Central memory CD8-positive, alpha-beta T cell (primary cell): Measurements from ENCODE around the gene CD276.

ENCODE experiments used
- ATAC-seq: fragments of 150-1000 bp; cut with Tn5 transposase; replicated peaks from 2 replicates; pipeline ENCODE4 v1.10.0; 2022; ENCODE audit warnings: mild to moderate bottlenecking, moderate FRiP score, moderate number of reproducible peaks; ENCODE audit not compliant: poor library complexity, severe bottlenecking; ENCODE audit errors: extremely low read depth
- DNase-seq, 2 donors: peaks; one replicate each; pipeline ENCODE4 v3.0.0; 2021; ENCODE audit warnings: low spot score in 2 of 2
- H3K27ac Mint-ChIP-seq: one replicate; pipeline ENCODE4 v1.8.0; 2022; ENCODE audit warnings: low read depth, mild to moderate bottlenecking, moderate library complexity, mixed read lengths
- H3K27me3 Mint-ChIP-seq: one replicate; pipeline ENCODE4 v1.8.0; 2022; ENCODE audit warnings: mixed read lengths
- H3K36me3 Mint-ChIP-seq: one replicate; pipeline ENCODE4 v1.8.0; 2022; ENCODE audit warnings: mild to moderate bottlenecking, moderate library complexity, mixed read lengths; ENCODE audit not compliant: insufficient read depth
- H3K4me1 Mint-ChIP-seq: one replicate; pipeline ENCODE4 v1.8.0; 2022; ENCODE audit warnings: mixed read lengths
- H3K4me3 Mint-ChIP-seq: one replicate; pipeline ENCODE4 v1.8.0; 2022; ENCODE audit warnings: mild to moderate bottlenecking, moderate library complexity, mixed read lengths
- H3K9me3 Mint-ChIP-seq: one replicate; pipeline ENCODE4 v1.8.0; 2022; ENCODE audit warnings: mixed read lengths

The CD276 gene

DNA sequence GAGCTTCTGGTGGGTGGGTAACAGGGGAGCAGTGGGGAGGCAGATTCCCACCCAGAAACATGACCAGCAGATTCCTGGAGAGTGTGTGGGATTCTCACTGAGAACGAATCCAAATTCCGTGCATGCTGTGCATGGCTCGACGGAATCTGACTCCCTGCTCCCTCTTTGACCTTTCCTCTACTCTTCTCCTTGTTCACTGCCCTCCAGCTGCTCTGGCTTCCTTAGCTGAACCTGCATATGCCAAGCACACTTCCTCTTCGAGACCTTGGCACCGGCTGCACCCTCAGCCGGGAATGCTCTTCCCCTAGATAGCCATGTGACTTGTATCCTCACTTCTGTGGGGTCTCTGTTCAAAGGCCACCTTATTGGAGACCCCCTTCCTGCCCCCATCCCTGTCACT, 62.7 kb downstream of the CD276 start:
- no peak overlapping the region for H3K27ac Mint-ChIP-seq
- no peaks in the 10 kb centered on the region for H3K9me3 Mint-ChIP-seq
- peaks cover 78% of the 10 kb centered on the region for H3K27me3 Mint-ChIP-seq
- H3K4me1 Mint-ChIP-seq, result no peaks in the 10 kb centered on the region
- no peak overlapping the region for H3K4me3 Mint-ChIP-seq
- peaks cover 2% of the 10 kb centered on the region for H3K36me3 Mint-ChIP-seq
- ATAC-seq, result no peak
- DNase-seq, result no peak

DNA sequence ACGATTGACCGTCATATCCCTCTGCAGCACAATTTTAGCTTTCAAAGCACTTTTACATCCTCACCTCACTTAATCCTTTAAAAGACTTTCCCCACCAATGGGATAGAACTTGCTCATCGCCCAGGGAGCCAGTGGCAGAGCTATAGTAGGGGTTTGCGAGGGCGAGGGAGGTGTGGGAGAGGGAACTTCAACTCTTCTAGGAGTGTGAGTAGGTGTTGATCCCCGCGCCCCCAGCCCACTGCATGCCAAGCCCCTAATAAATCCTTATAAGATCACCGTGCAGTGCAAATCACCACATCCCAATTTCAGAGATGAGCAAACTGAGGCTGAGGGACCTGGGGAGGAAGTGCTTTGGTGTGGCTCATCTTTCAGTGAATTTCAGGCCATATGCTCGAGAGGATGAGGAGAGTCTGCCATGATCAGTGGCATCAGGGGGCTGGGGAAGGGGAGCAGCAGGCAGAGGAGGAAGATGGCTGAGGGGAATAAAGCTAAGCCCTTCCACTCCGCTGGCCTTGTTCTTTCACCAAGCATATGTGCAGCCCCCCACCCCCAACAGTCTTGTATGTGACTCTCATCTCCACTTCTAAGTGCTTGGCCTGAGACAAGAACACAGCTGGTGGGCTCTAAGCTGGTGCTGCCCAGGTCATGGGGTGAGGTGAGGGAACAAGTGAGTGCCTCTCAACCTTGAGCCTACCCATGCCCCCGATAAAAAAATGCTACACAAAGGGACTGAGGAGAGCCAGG, 63.8 kb downstream of the CD276 start:
- no peak for ATAC-seq
- Mint-ChIP-seq H3K27me3 (peaks cover 70% of the 10 kb centered on the region), H3K27ac (no peak overlapping the region), H3K9me3 (no peaks in the 10 kb centered on the region), H3K4me3 (no peak overlapping the region), H3K36me3 (peaks cover 2% of the 10 kb centered on the region), H3K4me1 (no peaks in the 10 kb centered on the region)
- DNase-seq, result no peak

DNA sequence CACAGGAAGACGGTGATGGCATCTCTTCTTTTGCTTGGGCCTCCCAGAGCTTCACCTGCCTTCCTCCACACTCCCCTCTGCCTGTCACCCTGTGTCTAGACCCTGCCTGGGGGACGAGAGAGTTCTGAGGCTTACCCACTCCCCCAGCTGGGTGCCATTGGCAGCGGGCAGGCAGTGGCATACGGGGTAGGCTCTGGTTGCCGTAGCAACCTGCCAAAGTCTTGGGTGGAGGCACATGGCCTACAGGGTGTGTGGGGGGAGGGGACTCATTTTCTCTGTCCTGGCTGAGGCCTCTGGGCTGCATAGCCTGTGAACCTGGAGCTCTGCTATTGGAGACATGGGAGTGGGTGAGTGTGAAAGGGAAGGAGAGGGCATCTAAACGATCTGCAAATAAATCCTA, 64.5 kb downstream of the CD276 start:
- no peaks in the 10 kb centered on the region for H3K9me3 Mint-ChIP-seq
- H3K4me3 Mint-ChIP-seq, result no peak overlapping the region
- H3K27me3 Mint-ChIP-seq, result peaks cover 75% of the 10 kb centered on the region
- no peak for DNase-seq
- peaks cover 2% of the 10 kb centered on the region for H3K36me3 Mint-ChIP-seq
- no peak overlapping the region for H3K27ac Mint-ChIP-seq
- ATAC-seq, result no peak
- peaks cover 3% of the 10 kb centered on the region for H3K4me1 Mint-ChIP-seq

DNA sequence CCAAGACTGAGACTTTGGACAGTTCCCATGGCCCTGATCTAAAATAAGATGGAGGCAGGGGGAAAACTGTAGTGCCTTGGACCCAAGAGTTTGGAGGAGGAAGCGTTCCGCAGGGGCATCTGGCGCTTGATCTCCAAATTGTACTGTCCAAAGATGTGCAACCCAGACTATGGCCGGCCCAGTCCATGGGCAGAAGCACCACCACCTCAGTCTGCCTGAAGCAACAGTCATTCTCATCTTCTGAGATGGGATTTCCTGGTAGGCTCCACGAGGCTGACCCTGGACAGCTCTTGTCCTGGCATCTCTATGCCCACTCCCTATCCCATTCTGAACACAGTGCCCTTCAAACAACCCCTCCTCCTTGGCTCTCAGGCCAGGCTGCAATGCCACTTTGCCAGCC, 65.3 kb downstream of the CD276 start:
- Mint-ChIP-seq H3K27ac (no peak overlapping the region), H3K4me3 (no peak overlapping the region), H3K27me3 (peaks cover 83% of the 10 kb centered on the region), H3K9me3 (no peaks in the 10 kb centered on the region), H3K36me3 (peaks cover 2% of the 10 kb centered on the region), H3K4me1 (peaks cover 4% of the 10 kb centered on the region)
- DNase-seq (no peak), ATAC-seq (no peak)

DNA sequence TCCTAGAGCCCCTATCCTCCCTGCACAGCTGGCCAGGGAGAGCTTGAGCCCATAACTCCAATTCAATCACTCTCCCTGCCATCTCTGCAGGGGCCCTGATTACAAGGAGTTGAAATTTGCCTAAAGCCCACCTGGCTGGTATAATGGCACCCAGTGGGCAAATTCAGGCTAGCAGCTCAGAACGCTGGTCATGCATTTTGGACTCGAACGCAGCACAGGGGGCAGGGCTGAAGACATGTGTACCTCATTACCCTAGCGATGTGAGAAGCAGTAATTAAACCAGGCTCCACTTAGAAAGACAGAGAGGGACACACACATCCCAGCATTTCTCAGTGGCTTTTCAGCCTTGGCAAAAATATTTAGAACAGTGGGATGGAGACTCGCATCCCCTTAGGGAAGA, 65.8 kb downstream of the CD276 start:
- DNase-seq (no peak), ATAC-seq (no peak)
- Mint-ChIP-seq H3K4me1 (peaks cover 4% of the 10 kb centered on the region), H3K4me3 (no peak overlapping the region), H3K9me3 (no peaks in the 10 kb centered on the region), H3K27me3 (peaks cover 85% of the 10 kb centered on the region), H3K27ac (no peak overlapping the region), H3K36me3 (peaks cover 2% of the 10 kb centered on the region)

DNA sequence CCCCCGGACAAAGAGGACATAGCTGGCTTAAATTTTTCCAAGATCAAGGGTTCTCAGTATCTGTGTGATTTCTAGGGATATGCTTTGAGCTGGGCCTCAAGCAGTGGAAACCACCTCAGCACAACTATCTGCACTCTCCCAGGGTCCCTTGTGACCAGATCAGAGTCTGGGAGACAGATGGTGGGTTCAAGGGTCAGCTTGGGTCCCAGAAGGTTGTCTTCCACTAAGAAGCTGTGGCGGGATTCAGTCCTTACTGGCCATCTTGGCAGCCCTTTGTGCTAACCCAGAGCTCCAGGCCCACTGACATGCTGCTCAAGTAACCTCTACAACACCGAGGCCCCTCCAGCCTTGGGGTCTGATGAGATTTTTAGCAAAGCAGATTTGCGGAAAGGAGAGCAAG, 66.3 kb downstream of the CD276 start:
- peaks cover 2% of the 10 kb centered on the region for H3K36me3 Mint-ChIP-seq
- ATAC-seq (no peak), DNase-seq (no peak)
- no peak overlapping the region for H3K4me3 Mint-ChIP-seq
- H3K4me1 Mint-ChIP-seq, result peaks cover 4% of the 10 kb centered on the region
- no peak overlapping the region for H3K27ac Mint-ChIP-seq
- H3K9me3 Mint-ChIP-seq, result no peaks in the 10 kb centered on the region
- peaks cover 85% of the 10 kb centered on the region for H3K27me3 Mint-ChIP-seq

DNA sequence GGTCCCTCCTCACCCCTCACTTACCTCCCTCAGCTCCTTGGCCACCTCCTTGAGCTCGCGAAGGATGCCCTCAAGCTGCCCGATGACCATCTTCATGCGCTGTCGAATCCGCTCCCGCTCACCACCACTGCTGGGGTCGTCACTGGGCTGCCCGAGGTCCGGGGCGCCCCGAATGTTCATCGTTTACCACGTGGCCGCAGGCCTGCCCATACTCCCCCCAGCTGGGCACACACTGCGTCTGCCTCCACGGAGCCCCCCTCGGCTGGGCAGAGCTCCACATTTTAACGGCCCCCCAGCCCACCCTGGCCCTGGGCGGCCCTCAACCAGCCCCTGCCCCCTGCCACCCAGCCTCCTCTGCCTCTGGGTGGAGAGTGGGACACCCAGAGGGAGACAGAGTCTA, 66.8 kb downstream of the CD276 start:
- H3K27me3 Mint-ChIP-seq, result peaks cover 85% of the 10 kb centered on the region
- H3K9me3 Mint-ChIP-seq, result no peaks in the 10 kb centered on the region
- H3K36me3 Mint-ChIP-seq, result peaks cover 2% of the 10 kb centered on the region
- H3K4me1 Mint-ChIP-seq, result peaks cover 4% of the 10 kb centered on the region
- no peak for DNase-seq
- no peak overlapping the region for H3K27ac Mint-ChIP-seq
- no peak for ATAC-seq
- H3K4me3 Mint-ChIP-seq, result no peak overlapping the region

DNA sequence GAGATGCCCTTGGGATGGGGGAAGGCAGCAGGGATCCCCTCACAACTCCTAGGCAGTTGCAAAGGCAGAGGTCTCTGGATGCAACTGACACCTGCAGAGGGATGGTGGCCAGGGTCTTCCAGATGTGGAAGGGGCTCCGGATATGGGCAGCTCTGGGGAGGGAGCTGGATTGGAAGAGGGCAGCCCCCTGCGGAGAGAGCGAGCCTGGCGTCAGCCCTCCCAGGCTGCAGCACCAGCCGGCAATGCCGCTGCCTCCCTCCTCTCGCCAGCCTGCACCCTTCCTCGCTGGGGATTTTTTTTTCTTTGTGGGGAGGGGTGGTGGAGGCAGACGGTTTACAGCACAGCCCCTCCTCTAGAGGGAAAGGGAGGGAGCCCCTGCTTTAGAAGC, 67.3 kb downstream of the CD276 start:
- no peak overlapping the region for H3K4me3 Mint-ChIP-seq
- H3K4me1 Mint-ChIP-seq, result peaks cover 4% of the 10 kb centered on the region
- peaks cover 2% of the 10 kb centered on the region for H3K36me3 Mint-ChIP-seq
- H3K27me3 Mint-ChIP-seq, result peaks cover 84% of the 10 kb centered on the region
- no peak for ATAC-seq
- no peak for DNase-seq
- no peaks in the 10 kb centered on the region for H3K9me3 Mint-ChIP-seq
- H3K27ac Mint-ChIP-seq, result no peak overlapping the region

DNA sequence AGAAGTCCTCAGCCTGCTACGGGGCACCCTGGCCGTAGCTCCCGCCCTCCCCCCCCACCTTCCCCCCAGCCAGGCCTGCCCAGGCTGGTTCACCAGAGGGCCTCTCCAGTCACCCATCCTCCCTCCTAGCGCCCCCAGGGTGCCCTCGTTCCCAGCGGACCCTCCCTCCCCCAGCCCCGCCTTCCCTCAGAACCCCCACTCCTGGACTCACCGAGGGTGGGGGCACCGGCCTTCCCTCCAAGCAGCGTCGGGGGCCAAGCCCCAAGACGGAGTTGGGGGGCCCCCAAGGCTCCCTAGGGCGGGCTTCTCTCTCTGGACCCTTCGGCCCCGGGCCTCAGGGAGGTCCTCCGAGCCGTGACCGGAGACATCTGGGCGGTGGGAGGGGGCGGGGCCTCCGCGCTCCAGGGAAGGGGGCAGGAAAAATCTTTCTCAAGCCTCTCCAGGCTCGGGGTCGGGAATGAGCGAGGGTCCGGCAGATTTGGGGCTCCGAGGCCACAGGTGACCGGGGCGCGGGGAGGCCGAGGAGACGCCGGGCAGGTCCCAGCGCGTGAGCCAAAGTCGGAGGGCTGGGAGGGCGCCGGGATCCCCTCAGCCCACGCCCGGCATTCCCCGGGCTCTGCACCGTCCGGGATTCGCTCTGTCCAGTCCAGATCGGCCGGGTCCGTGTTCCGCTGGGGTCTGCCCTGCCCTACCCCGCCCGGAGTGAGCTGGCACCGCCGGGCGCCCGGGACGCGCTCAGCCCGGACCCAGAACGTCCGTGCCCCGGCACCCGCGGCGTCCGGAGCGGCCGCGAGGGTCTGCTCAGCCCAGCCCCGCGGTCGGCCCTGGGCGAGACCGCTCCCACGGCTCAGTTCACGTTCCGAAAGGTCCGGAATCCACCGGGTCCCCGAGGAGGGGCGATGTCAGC, 68.0 kb downstream of the CD276 start:
- Mint-ChIP-seq H3K9me3 (no peaks in the 10 kb centered on the region), H3K4me3 (no peak overlapping the region), H3K4me1 (peaks cover 4% of the 10 kb centered on the region), H3K27me3 (peaks cover 78% of the 10 kb centered on the region), H3K27ac (no peak overlapping the region), H3K36me3 (peaks cover 2% of the 10 kb centered on the region)
- DNase-seq, result no peak
- ATAC-seq, result no peak

DNA sequence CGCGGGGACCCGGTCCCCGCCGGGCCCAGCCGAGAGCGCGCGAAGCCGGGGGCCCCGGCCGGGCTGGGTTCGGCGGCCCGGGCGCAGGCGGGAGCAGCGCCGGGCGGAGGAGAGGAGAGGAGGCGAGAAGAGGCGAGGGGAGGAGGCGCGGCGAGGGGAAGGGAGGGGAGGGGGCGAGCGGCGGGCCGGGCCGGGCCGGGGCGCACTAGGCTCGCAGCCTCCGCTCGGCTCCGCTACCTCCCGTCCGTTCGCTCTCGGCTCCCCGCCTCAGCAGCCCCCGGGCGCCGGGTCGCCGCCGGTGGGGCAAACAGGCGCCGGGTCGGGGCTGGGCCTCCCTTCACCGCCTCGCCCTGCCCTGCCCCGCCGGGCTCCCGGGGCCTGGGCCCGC, 68.6 kb downstream of the CD276 start:
- Mint-ChIP-seq H3K4me1 (peaks cover 4% of the 10 kb centered on the region), H3K4me3 (no peak overlapping the region), H3K27ac (no peak overlapping the region), H3K27me3 (peaks cover 72% of the 10 kb centered on the region), H3K36me3 (peaks cover 2% of the 10 kb centered on the region), H3K9me3 (no peaks in the 10 kb centered on the region)
- ATAC-seq (no peak), DNase-seq (no peak)

DNA sequence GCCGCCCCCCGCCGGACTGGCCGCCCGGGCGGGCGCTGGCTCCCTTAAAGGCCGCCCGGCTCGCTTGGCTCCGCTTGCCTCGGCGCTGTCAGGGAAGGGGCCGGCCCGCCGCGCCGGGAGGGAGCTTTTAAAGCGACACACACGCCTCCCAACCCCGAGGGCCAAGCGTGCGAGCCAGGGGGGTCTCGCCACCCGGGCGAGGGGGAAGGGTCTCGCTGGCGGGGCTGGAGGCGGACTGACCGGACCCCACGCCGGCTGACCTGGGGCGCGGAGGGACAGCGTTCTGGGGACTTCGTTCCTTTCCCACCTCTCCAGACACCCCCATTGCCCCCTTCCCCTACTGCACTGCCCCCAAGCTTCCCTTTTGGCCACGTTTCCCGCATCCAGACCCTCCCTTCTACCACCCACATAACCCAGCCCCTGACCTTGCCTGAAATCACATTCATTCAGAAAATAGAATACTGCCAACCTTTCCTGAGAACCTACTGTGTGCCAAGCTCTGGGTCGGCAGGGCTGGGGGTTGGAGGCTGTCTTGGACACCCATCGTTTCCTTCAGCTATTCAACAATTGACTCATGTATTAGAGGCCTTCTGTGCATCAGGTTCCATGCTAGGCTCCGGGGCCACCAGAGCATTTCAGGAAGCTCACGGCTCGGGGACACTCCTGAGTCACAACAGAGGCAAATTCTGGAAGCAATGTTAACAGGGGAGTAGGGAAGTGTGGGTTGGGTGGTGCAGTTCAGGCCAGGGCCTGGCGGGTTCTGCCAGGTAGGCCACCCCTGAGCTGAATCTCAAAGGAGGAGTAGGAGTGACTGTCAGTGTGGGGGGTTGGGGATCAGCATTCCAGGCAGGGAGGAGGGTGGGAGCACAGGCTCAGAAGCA, 69.3 kb downstream of the CD276 start, which contains the start of gene INSYN1:
Gene INSYN1 (minus strand): TSS at position 102 of the 881 bp plus-strand sequence. CDS start 2,221 bp downstream, outside the sequence.
- no peak within 1 kb of the TSS for H3K4me3 Mint-ChIP-seq

DNA sequence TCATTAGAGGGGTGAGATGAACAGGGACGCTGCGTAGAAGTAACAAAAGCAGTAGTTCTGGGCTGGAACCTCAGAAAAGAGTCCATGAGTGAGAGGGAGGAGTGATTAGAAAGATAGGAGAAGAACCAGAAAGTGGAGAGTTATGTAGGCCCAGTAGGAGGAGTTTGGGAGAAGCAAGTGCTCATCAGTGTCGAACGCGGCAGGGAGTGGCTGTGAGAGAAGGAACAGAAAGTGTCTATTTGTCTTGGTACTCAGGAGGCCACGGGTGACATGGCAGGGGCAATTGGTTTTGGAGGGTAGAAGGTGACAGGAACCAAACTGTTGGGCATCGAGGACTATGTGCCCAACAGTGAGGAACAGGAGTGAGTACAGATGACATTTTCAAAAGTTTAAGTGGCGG, 70.3 kb downstream of the CD276 start:
- no peak for DNase-seq
- H3K27ac Mint-ChIP-seq, result no peak overlapping the region
- no peaks in the 10 kb centered on the region for H3K9me3 Mint-ChIP-seq
- H3K4me1 Mint-ChIP-seq, result peaks cover 4% of the 10 kb centered on the region
- peaks cover 55% of the 10 kb centered on the region for H3K27me3 Mint-ChIP-seq
- H3K4me3 Mint-ChIP-seq, result no peak overlapping the region
- ATAC-seq, result no peak
- H3K36me3 Mint-ChIP-seq, result peaks cover 2% of the 10 kb centered on the region

More for the DNA sequence above, 69.3 kb downstream of the CD276 start, which contains the start of gene INSYN1:
- Mint-ChIP-seq H3K36me3 (peaks cover 2% of the 10 kb centered on the region), H3K27ac (no peak within 1 kb of the TSS), H3K9me3 (no peaks in the 10 kb centered on the region), H3K27me3 (peaks cover 65% of the 10 kb centered on the region), H3K4me1 (peaks cover 4% of the 10 kb centered on the region)
- ATAC-seq (no peak), DNase-seq (no peak)
